Stimulated activated CD4-positive, alpha-beta T cell treated with anti-CD3 and anti-CD28 coated beads, TNF-alpha, amount 100 ng/mL, for 24 hours (primary cell): ENCODE data around the gene RYR3.

Source experiments
- DNase-seq, 3 experiments: peaks; one replicate each; pipeline ENCODE4 v3.0.0-alpha.2; 2020; ENCODE audit warnings: low read depth in 3 of 3

Gene RYR3

GRCh38 chr15:33382491-33382890, 71.7 kb downstream of the RYR3 start:
- DNase-seq = no peak

GRCh38 chr15:33384307-33384706, 73.5 kb downstream of the RYR3 start:
- no peak for DNase-seq

GRCh38 chr15:33392453-33392852, 81.7 kb downstream of the RYR3 start:
- no peak for DNase-seq

GRCh38 chr15:33393546-33393945, 82.8 kb downstream of the RYR3 start:
- no peak for DNase-seq

GRCh38 chr15:33395321-33395720, 84.6 kb downstream of the RYR3 start:
- no peak for DNase-seq

GRCh38 chr15:33395846-33396245, 85.1 kb downstream of the RYR3 start:
- no peak for DNase-seq

- DNase-seq = no peak
These were observed 85.7 kb downstream of the RYR3 start for GRCh38 chr15:33396475-33396874.

- no peak for DNase-seq
These were observed 87.8 kb downstream of the RYR3 start for GRCh38 chr15:33398555-33398954.

GRCh38 chr15:33400941-33401340, 90.2 kb downstream of the RYR3 start:
- no peak for DNase-seq

- DNase-seq = no peak
These were observed 91.8 kb downstream of the RYR3 start for GRCh38 chr15:33402600-33402999.

- DNase-seq = no peak
These were observed 94.3 kb downstream of the RYR3 start for GRCh38 chr15:33405096-33405495.

- no peak for DNase-seq
These were observed 101.1 kb downstream of the RYR3 start for GRCh38 chr15:33411596-33412540.

GRCh38 chr15:33419701-33420100, 108.9 kb downstream of the RYR3 start:
- DNase-seq = no peak

- DNase-seq = no peak
These were observed 113.3 kb downstream of the RYR3 start for GRCh38 chr15:33424025-33424424.

GRCh38 chr15:33425142-33425541, 114.4 kb downstream of the RYR3 start:
- no peak for DNase-seq

GRCh38 chr15:33430577-33430976, 119.8 kb downstream of the RYR3 start:
- no peak for DNase-seq

GRCh38 chr15:33433821-33434220, 123.1 kb downstream of the RYR3 start:
- no peak for DNase-seq

- DNase-seq = no peak
These were observed 127.6 kb downstream of the RYR3 start for GRCh38 chr15:33438396-33438795.

GRCh38 chr15:33440900-33441299, 130.1 kb downstream of the RYR3 start:
- no peak for DNase-seq

- no peak for DNase-seq
These were observed 131.7 kb downstream of the RYR3 start for GRCh38 chr15:33442449-33442848.

- no peak for DNase-seq
These were observed 132.9 kb downstream of the RYR3 start for GRCh38 chr15:33443708-33444107.

- DNase-seq = no peak
These were observed 135.2 kb downstream of the RYR3 start for GRCh38 chr15:33445984-33446383.

GRCh38 chr15:33448151-33448550, 137.4 kb downstream of the RYR3 start:
- no peak for DNase-seq
